Measurements from ENCODE around the gene RTN4IP1.

- TF ChIP-seq CTCF (IDR thresholded peaks at IDR 0.05) (no peak), POLR2AphosphoS5 (IDR thresholded peaks at IDR 0.05) (no peak), POLR2A (IDR thresholded peaks at IDR 0.05) (no peak), EP300 (IDR thresholded peaks at IDR 0.05; ENCODE audit: low read depth) (no peak)
Measured at GRCh38 chr6:106642476-106642875, 13.2 kb upstream of the RTN4IP1 start.

All from transverse colon (tissue), 4 donors.